ENCODE measurements around the gene ADCYAP1R1.

ADCYAP1R1 gene

GRCh38 chr7:31107106-31108090, 55.3 kb downstream of the ADCYAP1R1 start:
- no peak for DNase-seq (ENCODE audit: low spot score)
- TF ChIP-seq CTCF (IDR thresholded peaks at IDR 0.05; ENCODE audit: extremely low read depth, missing control alignments): no peak

GRCh38 chr7:31108097-31108657, 56.1 kb downstream of the ADCYAP1R1 start:
- no peak for TF ChIP-seq CTCF (IDR thresholded peaks at IDR 0.05; ENCODE audit: extremely low read depth, missing control alignments)
- no peak for DNase-seq (ENCODE audit: low spot score)

GRCh38 chr7:31109751-31110150, 57.6 kb downstream of the ADCYAP1R1 start:
- no peak for DNase-seq (ENCODE audit: low spot score)
- no peak for TF ChIP-seq CTCF (IDR thresholded peaks at IDR 0.05; ENCODE audit: extremely low read depth, missing control alignments)

GRCh38 chr7:31110331-31111108, 58.4 kb downstream of the ADCYAP1R1 start:
- DNase-seq (ENCODE audit: low spot score): no peak

GRCh38 chr7:31111109-31111451, 59.0 kb downstream of the ADCYAP1R1 start:
- no peak for TF ChIP-seq CTCF (IDR thresholded peaks at IDR 0.05; ENCODE audit: extremely low read depth, missing control alignments)
- DNase-seq (ENCODE audit: low spot score): no peak

More at GRCh38 chr7:31110331-31111108, 58.4 kb downstream of the ADCYAP1R1 start:
- no peak for TF ChIP-seq CTCF (IDR thresholded peaks at IDR 0.05; ENCODE audit: extremely low read depth, missing control alignments)

- no peak for DNase-seq (ENCODE audit: low spot score)
- no peak for TF ChIP-seq CTCF (IDR thresholded peaks at IDR 0.05; ENCODE audit: extremely low read depth, missing control alignments)
Observed at GRCh38 chr7:31113660-31114059, 61.6 kb downstream of the ADCYAP1R1 start.
